Middle frontal gyrus (tissue), 1 donor: ENCODE results near the gene PELO.
"Not testable (repeated sequence)": the region's sequence is repeated elsewhere in the genome, so short reads cannot be mapped to it uniquely, and the experiment has no call there.

ENCODE experiments used
- DNase-seq: peaks from one replicate; pipeline ENCODE4 v3.0.0-alpha.2; 2015; ENCODE audit warnings: low spot score; ENCODE audit errors: extremely low spot score

PELO gene

DNA sequence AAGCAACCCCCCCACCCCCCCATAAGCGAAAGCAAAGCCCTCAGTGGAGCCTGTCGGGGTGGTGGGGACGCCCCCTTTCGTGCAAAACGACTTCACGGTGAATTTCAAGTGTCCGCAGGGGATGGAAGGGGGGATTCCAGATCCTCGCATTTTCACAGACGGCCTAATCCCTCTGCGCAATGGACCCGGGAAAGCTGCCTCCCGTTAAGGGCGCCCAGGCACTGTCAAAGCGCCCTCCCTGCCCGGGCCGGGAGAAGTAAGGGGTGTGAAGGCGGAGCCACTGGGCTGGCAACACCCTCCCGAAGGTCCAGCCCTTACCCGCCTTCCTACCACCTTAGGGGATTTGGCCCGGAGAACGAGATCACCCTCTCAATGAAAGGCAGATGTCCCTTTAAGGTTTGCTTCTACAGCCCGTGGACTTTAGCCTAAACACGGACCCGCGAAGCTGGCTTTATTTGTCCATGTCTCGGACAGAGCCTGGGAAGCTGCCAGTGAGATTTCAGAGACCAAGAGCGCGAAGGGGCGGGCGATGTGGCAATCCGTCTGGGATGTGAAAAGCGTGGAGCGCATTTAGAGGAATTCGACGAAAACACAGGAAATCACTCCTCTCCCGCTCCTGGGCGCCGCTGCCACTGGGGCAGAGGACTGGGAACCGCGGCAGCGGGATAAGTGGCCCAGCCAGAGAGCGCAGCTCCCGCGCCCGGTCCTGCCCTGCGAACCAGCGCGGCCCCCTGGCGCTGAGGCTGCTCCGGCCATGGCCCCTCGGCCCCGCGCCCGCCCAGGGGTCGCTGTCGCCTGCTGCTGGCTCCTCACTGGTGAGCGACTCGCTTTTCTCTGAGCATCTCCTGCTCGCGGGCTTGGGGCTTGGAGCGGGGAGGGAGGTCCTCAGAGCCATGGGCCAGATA is at the start of gene PELO, which contains the start of gene ITGA1:
Gene PELO (plus strand): TSS at position 317 of the 905 bp plus-strand sequence. CDS start 12,479 bp downstream, outside the sequence.
Gene ITGA1 (plus strand): TSS at position 317 of the 905 bp plus-strand sequence. CDS start 438 bp downstream, at position 755.
- DNase-seq = no peak

GRCh38 chr5:52738095-52738506 is 49.6 kb upstream of the PELO start:
- no peak for DNase-seq

DNA sequence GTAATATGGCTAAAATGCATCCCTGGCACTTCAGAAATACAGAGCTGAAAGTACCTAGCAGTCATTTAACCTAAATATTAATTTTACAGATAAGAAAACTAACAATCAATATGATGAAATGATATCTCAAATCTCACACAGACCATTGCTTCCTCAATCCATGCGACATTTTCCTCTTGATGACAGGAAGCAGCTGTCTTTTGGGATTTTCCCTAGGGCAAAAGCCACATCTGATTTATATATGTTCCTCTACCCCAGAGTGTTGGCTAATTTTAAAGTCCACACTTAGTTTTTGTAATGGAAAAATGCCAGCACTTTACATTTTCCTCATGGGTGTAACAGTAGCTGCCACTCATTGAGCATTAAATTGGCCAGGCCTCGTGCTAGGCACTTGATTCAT is 47.7 kb upstream of the PELO start:
- DNase-seq = no peak

DNA sequence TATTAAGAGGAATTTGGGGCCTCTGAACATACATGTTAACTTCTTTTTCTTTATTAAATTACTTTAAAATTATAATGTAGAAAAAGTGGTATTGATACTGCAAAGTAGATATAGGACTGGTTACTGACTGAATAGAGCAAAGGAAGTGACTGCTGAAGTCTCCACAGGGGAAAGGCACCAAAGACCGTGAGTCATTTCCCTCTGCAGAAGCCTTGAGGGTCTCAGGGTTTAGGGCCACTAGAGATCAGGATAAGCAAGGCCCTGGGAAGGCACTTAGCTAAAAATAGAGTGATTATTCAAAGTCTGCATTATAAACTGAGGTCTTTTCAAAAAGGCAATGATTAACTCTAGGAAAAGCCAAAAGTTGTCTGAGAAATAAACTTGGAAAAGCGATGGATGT is 44.7 kb upstream of the PELO start:
- DNase-seq = no peak

GRCh38 chr5:52743529-52743928 is 44.2 kb upstream of the PELO start:
- no peak for DNase-seq

DNA sequence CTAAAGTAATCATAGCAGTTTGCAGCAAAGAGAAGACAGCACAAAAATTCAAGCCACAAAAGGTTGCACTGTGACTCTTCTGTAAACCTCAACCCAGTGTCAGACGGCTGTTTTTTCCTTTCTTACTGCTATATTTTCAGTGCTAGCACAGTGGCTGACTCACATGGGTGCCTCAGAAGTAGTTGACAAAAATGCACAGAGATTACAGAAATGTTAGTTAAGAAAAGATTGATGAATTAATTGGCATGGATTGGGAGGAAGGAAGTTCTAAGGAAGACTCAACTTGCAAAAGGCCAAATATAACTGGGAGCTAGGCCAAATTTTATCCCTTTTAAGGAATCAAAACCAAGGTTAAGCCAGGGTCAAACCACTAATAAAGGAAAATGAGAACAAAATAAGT is 43.7 kb upstream of the PELO start:
- DNase-seq = no peak

GRCh38 chr5:52744867-52745458 is 42.8 kb upstream of the PELO start:
- DNase-seq = not testable (repeated sequence)

GRCh38 chr5:52746539-52746938 is 41.2 kb upstream of the PELO start:
- DNase-seq = no peak

GRCh38 chr5:52748590-52748989 is 39.1 kb upstream of the PELO start:
- no peak for DNase-seq

DNA sequence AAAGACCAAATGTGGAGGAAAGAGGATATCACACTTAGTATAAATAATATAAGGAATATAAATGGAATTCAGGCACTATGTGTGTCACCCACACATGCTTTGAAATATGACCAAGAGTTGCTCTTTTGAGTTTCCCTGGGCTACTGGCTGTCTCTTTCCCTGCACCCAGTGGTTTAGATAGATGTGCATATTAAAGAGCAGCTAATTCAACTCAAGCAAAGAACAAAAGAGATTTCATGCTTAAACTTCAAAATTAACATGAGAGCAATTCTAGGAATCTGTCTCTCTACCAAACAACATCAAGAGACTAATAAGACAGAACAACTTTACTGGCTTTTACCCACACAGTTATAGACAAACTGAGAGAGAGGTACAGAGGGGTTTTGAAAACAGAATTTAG is 38.0 kb upstream of the PELO start:
- DNase-seq = no peak

GRCh38 chr5:52751137-52751536 is 36.6 kb upstream of the PELO start:
- no peak for DNase-seq

DNA sequence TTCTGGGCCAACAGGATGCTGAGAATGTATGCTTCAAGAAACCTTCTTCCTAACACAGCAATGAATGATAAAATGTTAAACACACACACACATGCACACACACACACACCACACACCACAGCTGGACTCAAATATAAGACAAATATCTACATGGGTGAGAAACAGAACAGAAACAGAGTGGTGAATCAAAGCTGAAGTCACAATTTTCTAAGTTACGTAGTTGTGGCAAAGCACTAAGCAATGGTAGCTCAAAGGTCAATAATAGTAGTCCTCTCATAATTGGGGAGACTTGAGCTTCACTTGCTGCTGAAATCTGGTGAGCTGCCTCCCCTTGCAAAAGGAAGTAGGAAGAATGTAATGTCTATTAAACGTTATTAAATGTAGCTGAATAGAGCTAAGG is 33.7 kb upstream of the PELO start:
- DNase-seq = no peak

DNA sequence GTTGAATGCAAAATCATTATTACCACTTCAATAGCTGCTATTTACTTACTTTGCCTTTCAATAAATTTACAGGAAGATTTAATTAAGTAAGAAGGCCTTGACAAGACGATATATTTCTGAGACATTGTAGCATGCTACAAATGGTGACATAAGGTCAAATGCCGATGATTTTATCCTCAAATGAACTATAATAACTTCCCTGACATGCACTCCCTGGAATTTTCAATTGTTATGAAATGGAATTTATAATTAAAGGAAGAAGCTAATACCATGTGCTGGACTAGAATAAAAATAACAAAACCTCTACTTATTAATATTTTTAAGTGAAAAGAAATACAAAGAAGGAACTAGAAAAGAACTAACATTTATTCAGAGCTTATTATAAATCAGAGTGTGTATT is 30.2 kb upstream of the PELO start:
- no peak for DNase-seq

DNA sequence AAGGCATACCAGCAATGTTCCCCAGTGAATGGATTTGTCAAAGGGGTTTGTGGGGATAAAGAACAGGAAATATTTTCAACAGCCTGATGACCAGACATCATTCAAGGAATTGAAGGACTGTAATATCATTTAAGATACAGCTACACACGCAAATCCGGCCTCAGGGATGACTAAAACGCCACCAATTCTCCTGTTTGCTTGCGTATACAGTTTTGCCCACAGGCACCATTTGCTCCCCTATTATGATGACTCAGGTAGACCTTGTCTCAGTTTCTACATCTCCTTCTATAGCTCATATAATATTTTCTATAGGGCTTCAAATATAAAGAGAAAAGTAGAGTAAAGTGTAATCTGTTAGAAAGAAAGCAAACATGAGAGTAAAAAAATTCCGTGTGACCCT is 29.7 kb upstream of the PELO start:
- no peak for DNase-seq

DNA sequence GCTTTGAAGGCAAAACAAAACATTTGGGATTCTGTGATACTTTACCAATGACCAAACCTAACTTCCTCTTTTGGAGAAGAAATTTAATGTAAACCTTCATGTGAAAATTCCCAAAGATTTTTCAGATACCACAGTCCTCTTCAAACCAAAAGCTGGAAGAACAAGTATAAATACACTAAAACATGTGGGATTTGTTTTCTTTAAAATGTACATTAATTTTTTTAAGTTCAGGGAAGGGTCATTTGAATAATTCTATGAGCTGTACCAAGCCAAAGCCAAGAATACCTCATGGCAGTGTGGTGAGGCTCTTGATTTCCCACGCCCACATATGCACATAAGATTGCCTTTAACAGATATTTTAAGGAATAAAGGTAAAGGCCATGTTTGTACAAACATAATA is 28.4 kb upstream of the PELO start:
- no peak for DNase-seq

DNA sequence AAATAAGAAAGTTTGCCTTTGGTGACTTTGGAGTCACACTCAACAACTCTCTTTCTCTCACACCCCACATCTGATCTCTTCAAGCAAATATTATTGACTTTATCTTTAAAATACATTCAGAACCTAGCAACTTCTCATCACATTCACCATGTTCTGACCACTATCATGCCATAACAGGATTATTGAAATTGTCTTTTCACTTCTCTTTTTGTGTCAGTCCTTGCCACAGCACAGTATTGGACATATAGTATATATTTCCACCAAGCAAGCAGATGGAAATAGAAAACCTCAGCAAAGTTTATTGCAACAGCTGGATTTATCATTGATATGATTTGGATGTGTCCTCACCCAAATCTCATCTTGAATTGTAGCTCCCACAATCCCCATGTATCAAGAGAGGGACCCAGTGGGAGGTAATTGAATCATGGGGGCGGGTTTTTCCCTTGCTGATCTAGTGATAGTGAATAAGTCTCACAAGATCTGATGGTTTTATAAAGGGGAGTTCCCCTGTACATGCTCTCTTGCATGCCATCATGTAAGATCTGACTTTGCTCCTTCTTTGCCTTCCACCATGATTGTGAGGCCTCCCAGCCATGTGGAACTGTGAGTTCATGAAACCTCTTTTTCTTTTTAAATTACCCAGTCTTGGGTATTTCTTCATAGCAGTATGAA is 26.9 kb upstream of the PELO start:
- DNase-seq = no peak

- no peak for DNase-seq
Observed at GRCh38 chr5:52767217-52767743, 20.4 kb upstream of the PELO start.

DNA sequence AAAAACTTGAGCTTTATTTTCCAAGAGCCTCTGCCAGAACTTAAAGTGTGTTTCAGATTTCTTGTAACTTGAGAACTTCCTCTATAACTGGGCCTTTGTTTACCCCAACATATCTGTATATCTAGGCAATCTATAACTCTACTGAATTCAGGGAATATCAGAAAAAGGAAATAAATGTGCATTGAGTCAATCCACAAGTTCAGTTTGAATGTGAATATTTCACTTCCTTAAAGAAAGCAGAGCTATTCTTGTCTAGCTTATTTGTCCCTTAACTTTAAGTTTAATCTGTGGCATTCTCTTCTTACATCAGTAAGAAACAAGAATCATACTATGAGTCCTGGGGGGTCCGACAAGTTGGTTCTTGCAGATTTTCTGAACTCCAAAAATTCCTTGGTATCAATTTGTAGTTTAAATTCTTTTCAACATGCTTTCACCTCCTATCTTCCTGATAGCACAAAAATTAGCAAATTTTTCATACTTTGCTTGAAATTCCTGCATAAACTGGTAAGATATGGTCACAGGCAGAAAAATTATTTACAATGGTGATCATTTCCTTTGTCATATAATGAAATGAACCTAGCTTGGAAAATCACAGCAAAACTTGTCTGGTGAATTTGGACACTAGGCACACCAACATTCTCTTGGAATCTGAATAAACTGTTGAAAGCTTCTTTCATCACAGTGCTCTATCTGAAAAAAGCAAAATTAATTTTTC is 19.8 kb upstream of the PELO start:
- DNase-seq = no peak

DNA sequence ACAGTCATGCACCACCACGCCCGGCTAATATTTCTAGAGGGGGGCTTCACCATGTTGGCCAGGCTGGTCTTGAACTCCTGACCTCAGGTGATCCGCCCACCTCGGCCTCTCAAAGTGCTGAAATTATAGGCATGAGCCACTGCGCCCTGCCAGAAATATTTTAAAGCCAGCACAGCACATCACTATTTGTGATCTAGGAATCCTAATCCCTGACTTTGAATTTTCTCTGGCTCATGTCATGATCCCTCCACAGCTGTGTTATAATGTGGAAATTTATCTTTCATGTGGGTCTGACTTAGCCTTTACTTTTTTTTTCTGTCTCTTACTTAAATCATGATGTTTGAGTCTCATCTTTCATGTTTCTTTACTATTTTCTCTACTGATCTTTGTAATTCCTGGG is 18.7 kb upstream of the PELO start:
- DNase-seq = no peak

DNA sequence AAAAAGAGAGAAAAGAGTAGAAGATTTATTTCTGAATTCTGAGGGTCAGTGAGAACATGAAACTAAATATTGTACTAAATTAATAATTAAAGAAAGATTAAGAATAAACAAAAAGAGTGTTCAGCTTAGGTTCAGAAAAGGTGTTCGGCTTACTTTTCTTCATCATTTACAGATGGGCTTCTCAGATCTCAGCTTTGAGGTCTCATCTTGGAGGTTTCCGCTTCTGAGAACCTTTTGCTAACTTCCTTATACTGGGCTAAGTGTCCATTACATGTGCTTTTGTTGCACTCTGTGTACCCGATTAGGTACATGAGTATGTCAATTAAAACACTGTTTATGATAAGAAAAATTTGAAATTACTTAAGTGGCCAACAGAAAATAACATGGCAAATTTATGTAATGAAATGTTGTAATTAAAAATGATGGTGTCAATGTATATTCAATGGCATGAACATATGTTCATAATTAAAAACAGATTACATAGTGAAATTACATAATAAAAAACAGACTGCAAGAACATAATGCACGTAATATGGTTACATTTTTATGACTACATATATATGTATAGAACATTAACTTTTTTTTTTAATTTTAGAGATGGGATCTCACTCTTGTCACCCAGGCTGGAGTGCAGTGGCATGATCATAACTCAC is 17.3 kb upstream of the PELO start:
- DNase-seq = no peak
